Posterior cingulate gyrus (tissue), 11 donors: ENCODE results near the gene PGPEP1.
"Not testable (repeated sequence)": the region's sequence is repeated elsewhere in the genome, so short reads cannot be mapped to it uniquely, and the experiment has no call there.

Source experiments
- DNase-seq, 10 donors: peaks; one replicate each; pipeline versions ENCODE4 v3.0.0 to v3.0.0-alpha.2; 2020 to 2021; ENCODE audit warnings: mixed read lengths in 3 of 10
- intact Hi-C: fragments of 100-400 bp; cut with DNase I; formaldehyde crosslinking; loops from one replicate; pipeline ENCODE4 v1.15.1; 2023

Gene PGPEP1

GRCh38 chr19:18328340-18329034, 11.9 kb upstream of the PGPEP1 start:
- intact Hi-C loops = loop anchor here (1.0 to 5.0 kb wide), 3 partner anchors 49 to 136 kb away; partner anchors contain the start of gene MPV17L2

DNA sequence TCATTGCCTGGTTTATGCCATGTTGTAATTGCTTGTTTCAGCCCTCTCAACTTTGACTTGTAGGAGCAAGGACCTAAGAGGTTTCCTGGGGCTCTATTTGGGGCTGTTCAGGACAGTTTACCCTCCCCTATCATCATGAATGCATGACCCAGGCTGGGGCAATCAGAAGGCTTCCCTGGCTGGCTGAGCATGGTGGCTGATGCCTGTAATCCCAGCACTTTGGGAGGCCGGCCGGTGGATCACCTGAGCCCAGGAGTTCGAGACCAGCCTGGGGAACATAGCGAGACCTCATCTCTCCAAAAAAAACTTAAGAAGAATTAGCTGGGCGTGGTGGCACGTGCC, 11.4 kb upstream of the PGPEP1 start:
- DNase-seq = no peak
- intact Hi-C loops = loop anchor here (5.0 kb wide), 2 partner anchors 122 to 137 kb away; partner anchors contain the start of gene MPV17L2

More at GRCh38 chr19:18328340-18329034, 11.9 kb upstream of the PGPEP1 start:
- peak; percentile 83 to 98 (median 92) for DNase-seq

- no peak for DNase-seq
- intact Hi-C loops = no loop called here
Observed at GRCh38 chr19:18330868-18331267, 9.5 kb upstream of the PGPEP1 start.

DNA sequence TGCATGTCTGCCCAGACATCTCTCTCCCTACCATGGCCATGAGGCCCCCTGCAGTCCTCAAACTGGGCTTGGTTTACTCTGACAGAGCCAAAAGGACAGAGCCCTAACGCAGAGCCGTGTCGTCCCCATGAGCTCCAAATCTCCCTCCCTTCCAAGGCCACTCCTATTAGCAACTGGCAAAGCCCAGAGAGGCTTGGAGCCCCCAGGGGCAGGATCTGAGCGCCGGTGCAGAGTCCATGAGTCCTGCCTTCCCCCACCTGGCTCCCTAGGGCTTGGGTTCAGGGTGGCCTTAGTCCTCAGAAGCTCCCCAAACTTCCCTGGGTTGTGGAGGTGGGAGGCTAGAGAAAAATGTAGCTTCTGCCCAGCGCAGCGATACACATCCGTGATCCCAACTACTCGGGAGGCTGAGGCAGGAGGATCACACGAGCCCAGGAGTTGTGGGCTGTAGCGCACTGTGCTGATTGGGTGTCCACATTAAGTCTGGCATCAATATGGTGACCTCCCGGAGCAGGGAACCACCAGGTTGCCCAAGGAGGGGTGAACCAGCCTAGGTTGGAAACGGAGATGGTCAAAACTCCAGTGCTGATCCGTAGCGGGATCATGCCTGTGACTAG, 7.4 kb upstream of the PGPEP1 start:
- intact Hi-C loops = no loop called here

GRCh38 chr19:18333680-18334079, 6.7 kb upstream of the PGPEP1 start:
- intact Hi-C loops = no loop called here
- no peak for DNase-seq

More for the DNA sequence above, 7.4 kb upstream of the PGPEP1 start:
- no peak for DNase-seq

DNA sequence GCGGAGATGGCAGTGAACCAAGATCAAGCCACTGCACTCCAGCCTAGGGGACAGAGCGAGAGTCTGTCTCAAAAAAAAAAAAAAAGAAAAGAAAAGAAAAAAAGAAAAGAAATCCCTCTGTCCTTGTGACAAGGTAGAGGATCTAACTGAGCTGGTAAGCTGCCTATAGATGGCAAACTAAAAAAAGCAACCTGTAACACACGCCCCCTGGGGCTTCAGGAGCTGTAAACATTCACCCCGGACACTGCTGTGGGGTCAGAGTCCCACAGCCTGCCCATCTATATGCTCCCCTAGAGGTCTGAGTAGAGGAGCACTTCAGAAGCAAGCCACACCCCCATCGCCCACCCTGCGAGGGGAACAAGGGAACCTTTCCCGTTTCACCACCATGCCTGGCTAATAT, 4.3 kb upstream of the PGPEP1 start:
- intact Hi-C loops = no loop called here
- no peak for DNase-seq

DNA sequence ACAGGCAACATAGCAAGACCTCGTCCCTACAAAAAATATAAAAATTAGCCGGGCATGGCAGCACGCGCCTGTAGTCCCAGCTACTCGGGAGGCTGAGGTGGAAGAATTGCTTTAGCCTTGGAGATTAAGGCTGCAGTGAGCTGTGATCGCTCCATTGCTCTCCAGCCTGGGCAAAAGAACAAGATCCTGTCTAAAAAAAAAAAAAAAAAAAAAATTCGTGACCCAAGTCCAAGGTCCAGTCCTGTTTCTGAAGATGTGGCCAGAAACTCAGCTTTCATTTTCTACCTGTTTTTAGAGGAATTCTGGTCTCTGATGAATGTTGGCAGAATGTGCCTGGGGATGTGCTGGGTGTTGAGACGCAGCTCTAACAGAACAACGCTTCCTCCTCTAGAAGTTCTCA, 1.9 kb upstream of the PGPEP1 start:
- DNase-seq = no peak
- intact Hi-C loops = no loop called here

DNA sequence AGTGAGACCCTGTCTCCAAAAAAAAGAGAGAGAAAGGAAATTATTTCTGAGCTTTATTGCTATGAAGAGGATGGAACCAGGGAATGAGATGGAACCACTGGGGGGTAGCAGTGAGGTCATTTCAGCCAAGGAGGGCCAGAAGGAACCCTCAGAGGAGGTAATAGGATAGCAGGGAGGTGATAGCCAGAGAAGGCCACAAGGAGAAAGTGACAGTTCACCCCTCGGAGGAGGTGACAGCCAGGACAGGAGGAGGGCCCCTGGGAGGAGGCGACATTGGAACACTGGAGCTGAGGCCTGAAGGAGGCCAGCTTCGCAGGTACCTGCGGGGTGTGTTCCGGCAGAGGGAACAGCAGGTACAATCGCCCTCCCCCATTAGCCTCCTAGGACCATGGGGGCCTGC, 675 bp upstream of the PGPEP1 start:
- intact Hi-C loops = loop anchor here (5.0 kb wide), 1 partner anchor 73 kb away; no protein-coding TSS in a partner anchor
- no peak for DNase-seq

DNA sequence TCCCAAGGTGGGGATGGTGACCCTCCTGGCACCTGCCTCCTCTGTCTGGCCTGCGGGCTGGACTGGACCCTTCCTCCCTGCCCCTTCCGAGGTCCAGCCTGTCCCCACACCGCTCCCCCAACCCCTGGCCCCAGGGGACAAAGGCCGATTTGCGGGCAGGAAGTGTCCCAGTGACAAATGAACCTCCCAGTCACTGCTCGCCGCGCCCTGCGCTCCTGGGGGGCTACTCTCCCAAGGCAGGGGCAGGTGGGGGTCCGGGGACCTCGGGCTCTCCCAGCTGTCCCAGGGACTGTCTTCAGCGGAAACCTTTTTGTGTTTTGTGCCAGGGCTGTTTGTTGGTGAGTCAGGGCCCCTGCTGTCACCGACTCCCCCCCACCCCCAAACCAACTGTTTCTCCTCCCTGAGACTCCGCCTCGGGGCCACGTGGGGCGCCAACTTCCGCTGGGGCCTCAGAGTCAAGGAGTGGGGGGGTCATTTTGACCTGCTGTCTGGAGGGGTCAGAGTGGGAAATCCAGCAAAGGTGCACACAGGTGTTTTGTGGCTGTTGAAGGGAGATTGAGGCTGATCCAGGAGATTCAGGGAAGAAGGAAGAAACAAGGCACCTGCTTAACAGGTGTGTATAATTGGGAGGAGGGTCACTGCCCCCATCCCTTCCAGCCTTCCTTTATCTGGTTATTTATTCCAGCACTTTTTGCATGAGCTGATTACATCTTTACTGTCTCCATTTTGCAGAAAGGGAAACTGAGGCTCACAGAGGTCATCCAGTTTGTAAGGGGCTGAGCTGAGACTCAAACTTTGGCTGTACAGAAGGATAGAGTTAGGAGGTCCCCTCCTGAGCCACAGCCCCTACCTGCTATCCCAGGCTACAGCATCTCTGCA, 831 bp downstream of the PGPEP1 start:
- peak in 9 of 10 donors; percentile 25 to 91 (median 54) for DNase-seq
- intact Hi-C loops = loop anchor here (5.0 kb wide), 1 partner anchor 71 kb away; no protein-coding TSS in a partner anchor

- intact Hi-C loops = loop anchor here (5.0 kb wide), 1 partner anchor 70 kb away; no protein-coding TSS in a partner anchor
- DNase-seq = no peak
Observed at GRCh38 chr19:18342090-18342632, 1.8 kb downstream of the PGPEP1 start.

GRCh38 chr19:18344582-18344950, 4.2 kb downstream of the PGPEP1 start:
- intact Hi-C loops = loop anchor here (5.0 kb wide), 1 partner anchor 68 kb away; no protein-coding TSS in a partner anchor
- DNase-seq = peak in 1 of 10 donors; percentile 72

GRCh38 chr19:18345296-18345695, 4.9 kb downstream of the PGPEP1 start:
- DNase-seq = no peak
- intact Hi-C loops = no loop called here

DNA sequence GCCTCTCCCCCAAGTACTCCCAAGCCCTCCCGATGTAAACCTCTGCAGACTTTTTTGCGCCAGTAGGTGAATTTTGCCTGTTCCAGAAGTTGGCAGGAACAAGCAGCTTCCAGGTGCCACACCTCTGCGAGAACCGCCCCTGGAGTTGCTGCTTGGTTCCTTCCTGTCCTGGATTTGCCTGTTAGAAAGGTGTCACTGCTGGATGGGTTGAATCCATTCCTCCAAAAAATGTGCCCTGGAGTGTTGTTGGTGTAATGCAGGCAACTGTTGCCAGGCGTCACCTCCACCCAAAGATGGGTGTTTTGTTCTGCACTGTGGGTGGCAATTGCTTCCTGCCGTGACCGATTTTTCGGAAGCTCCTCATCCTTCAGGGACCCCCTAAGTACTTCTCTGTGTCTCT, 5.7 kb downstream of the PGPEP1 start:
- DNase-seq = peak in 1 of 10 donors; percentile 31
- intact Hi-C loops = no loop called here

GRCh38 chr19:18348171-18348570, 7.8 kb downstream of the PGPEP1 start:
- peak in 1 of 10 donors; percentile 73 for DNase-seq
- intact Hi-C loops = no loop called here

DNA sequence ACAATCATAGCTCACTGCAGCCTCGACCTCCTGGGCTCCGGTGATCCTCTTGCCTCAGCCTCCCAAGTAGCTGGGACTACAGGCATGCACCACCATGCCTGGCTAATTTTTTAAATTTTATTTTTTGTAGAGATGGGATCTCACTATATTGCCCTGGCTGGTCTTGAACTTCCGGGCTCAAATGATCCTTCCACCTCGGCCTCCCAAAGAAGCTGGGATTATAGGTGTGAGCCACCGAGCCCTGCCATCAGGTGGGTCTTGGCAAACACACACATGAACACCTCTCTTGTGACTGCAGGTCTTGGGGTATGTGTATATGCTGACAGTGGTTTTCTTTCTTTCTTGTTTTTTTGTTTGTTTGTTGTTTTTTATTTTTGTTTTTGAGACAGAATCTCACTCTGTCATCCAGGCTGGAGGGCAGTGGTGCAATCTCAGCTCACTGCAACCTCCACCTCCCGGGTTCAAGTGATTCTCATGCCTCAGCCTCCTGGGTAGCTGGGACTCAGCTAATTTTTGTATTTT, 8.5 kb downstream of the PGPEP1 start:
- intact Hi-C loops, DNase-seq: not testable (repeated sequence)

DNA sequence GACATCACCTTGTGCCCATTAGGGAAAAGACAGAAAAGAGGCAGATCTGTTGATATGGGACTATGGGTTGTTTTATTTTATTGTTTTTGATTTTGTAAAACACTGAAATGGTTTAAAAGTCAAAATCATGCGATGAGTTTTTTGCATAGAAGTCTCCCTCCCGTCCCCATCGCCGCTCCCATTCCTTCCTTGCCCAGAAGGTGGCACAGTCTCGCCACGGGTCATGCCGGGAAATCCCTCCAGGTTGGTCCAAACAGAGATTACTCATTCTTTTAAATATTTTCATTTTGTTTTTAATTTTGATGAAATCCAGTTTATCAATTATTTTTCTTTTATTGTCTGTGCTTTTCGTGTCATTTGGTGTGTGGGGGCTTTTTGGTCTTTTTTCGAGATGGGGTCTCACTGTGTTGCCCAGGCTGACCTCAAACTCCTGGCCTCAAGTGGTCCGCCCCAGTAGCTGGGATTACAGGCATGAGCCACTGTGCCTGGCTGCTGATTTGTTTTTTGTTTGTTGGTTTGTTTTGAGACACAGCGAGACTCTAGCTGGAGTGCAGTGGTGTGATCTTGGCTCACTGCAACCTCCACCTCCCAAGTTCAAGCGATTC, 9.2 kb downstream of the PGPEP1 start:
- DNase-seq = peak in 8 of 10 donors; percentile 24 to 92 (median 48)
- intact Hi-C loops = no loop called here

GRCh38 chr19:18350490-18350889, 10.1 kb downstream of the PGPEP1 start:
- DNase-seq = no peak
- intact Hi-C loops = no loop called here

DNA sequence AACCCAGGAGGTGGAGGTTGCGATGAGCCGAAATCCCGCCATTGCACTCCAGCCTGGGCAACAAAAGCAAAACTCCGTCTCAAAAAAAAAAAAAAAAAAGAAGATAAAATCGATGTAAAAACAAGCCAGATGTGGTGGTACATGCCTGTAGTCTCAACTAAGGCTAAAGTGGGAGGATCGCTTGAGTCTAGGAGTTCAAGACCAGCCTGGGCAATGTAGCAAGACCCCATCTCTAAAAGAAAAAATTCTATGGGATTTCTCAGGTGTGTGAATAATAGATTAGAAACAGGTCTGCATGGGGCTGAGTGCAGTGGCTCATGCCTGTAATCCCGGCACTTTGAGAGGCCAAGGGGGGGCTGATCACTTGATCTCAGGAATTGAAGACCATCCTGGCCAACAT, 11.1 kb downstream of the PGPEP1 start:
- peak in 1 of 10 donors; percentile 58 for DNase-seq
- intact Hi-C loops = no loop called here

DNA sequence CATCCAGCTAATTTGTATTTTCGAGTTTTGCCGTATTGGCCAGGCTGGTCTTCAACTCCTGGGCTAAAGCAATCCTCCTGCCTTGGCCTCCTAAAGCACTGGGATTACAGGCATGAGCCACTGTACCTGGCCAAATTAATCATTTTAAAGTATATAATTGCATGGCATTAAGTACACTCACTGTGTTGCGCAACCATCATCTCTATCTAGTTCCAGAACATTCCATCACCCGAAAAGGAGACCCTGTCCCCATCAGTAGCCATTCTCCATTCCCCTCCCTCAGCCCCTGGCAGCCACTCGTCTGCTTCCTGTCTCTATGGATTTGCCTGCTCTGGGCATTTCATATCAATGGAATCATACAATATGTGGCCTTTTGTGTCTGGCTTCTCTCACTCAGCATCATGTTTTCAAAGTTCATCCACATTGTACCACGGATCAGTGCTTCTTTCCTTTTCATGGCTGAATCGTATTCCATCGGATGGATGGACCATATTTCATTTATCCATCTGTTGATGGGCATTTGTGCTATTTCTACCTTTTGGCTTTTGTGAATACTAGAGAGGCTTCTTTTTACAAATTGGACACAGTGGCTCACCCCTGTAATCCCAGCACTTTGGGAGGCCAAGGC, 13.1 kb downstream of the PGPEP1 start:
- intact Hi-C loops = no loop called here
- no peak for DNase-seq
